ENCODE data around the gene SLCO1B1.
"Not testable (repeated sequence)": the region's sequence is repeated elsewhere in the genome, so short reads cannot be mapped to it uniquely, and the experiment has no call there.

Gene SLCO1B1

GRCh38 chr12:21130998-21131397, at the start of gene SLCO1B1:
Gene SLCO1B1, plus strand, starts transcription at chr12:21131194. Its CDS starts 10,381 bp downstream, at chr12:21141575.
- Histone ChIP-seq H3K4me3 (ENCODE audit: low read length) (peak within 1 kb of the TSS; percentile 35), H3K27me3 (replicated peaks; ENCODE audit: control insufficient read depth, insufficient read depth, low read length) (no peaks in the 10 kb centered on the region), H3K9ac (ENCODE audit: low read length) (no peak within 1 kb of the TSS), H3K4me1 (ENCODE audit: control insufficient read depth, insufficient read depth, low read length) (peaks cover 5% of the 10 kb centered on the region), H3K36me3 (ENCODE audit: control insufficient read depth, insufficient read depth, low read length, severe bottlenecking) (no peaks in the 10 kb centered on the region), H3K9me3 (ENCODE audit: control insufficient read depth, low read length) (no peaks in the 10 kb centered on the region)
- no peak for DNase-seq (ENCODE audit: low read depth)

- not testable (repeated sequence) for H3K9me3 ChIP-seq (ENCODE audit: control insufficient read depth, low read length); DNase-seq (ENCODE audit: low read depth); H3K9ac ChIP-seq (ENCODE audit: low read length); H3K4me1 ChIP-seq (ENCODE audit: control insufficient read depth, insufficient read depth, low read length); H3K4me3 ChIP-seq (ENCODE audit: low read length); H3K27me3 ChIP-seq (replicated peaks; ENCODE audit: control insufficient read depth, insufficient read depth, low read length); H3K36me3 ChIP-seq (ENCODE audit: control insufficient read depth, insufficient read depth, low read length, severe bottlenecking)
Observed at GRCh38 chr12:21084753-21085152, 46.2 kb upstream of the SLCO1B1 start.

GRCh38 chr12:21111732-21112131, 19.3 kb upstream of the SLCO1B1 start:
- Histone ChIP-seq H3K4me3 (ENCODE audit: low read length) (no peak overlapping the region), H3K9me3 (ENCODE audit: control insufficient read depth, low read length) (no peaks in the 10 kb centered on the region), H3K4me1 (ENCODE audit: control insufficient read depth, insufficient read depth, low read length) (no peaks in the 10 kb centered on the region), H3K27me3 (replicated peaks; ENCODE audit: control insufficient read depth, insufficient read depth, low read length) (no peaks in the 10 kb centered on the region), H3K9ac (ENCODE audit: low read length) (no peak overlapping the region), H3K36me3 (ENCODE audit: control insufficient read depth, insufficient read depth, low read length, severe bottlenecking) (no peaks in the 10 kb centered on the region)
- DNase-seq (ENCODE audit: low read depth) = no peak

GRCh38 chr12:21113266-21113665, 17.7 kb upstream of the SLCO1B1 start:
- Histone ChIP-seq H3K9ac (ENCODE audit: low read length) (no peak overlapping the region), H3K4me1 (ENCODE audit: control insufficient read depth, insufficient read depth, low read length) (no peaks in the 10 kb centered on the region), H3K9me3 (ENCODE audit: control insufficient read depth, low read length) (peaks cover 3% of the 10 kb centered on the region), H3K36me3 (ENCODE audit: control insufficient read depth, insufficient read depth, low read length, severe bottlenecking) (no peaks in the 10 kb centered on the region), H3K4me3 (ENCODE audit: low read length) (no peak overlapping the region), H3K27me3 (replicated peaks; ENCODE audit: control insufficient read depth, insufficient read depth, low read length) (no peaks in the 10 kb centered on the region)
- no peak for DNase-seq (ENCODE audit: low read depth)

- DNase-seq (ENCODE audit: low read depth) = no peak
- Histone ChIP-seq H3K27me3 (replicated peaks; ENCODE audit: control insufficient read depth, insufficient read depth, low read length) (no peaks in the 10 kb centered on the region), H3K9ac (ENCODE audit: low read length) (no peak overlapping the region), H3K36me3 (ENCODE audit: control insufficient read depth, insufficient read depth, low read length, severe bottlenecking) (no peaks in the 10 kb centered on the region), H3K9me3 (ENCODE audit: control insufficient read depth, low read length) (peaks cover 3% of the 10 kb centered on the region), H3K4me3 (ENCODE audit: low read length) (no peak overlapping the region), H3K4me1 (ENCODE audit: control insufficient read depth, insufficient read depth, low read length) (no peaks in the 10 kb centered on the region)
Observed at GRCh38 chr12:21117995-21118394, 13.0 kb upstream of the SLCO1B1 start.

GRCh38 chr12:21118760-21119159, 12.2 kb upstream of the SLCO1B1 start:
- no peaks in the 10 kb centered on the region for H3K4me1 ChIP-seq (ENCODE audit: control insufficient read depth, insufficient read depth, low read length)
- no peak for DNase-seq (ENCODE audit: low read depth)
- H3K36me3 ChIP-seq (ENCODE audit: control insufficient read depth, insufficient read depth, low read length, severe bottlenecking) = no peaks in the 10 kb centered on the region
- no peak overlapping the region for H3K4me3 ChIP-seq (ENCODE audit: low read length)
- H3K9ac ChIP-seq (ENCODE audit: low read length) = no peak overlapping the region
- peaks cover 3% of the 10 kb centered on the region for H3K9me3 ChIP-seq (ENCODE audit: control insufficient read depth, low read length)
- H3K27me3 ChIP-seq (replicated peaks; ENCODE audit: control insufficient read depth, insufficient read depth, low read length) = no peaks in the 10 kb centered on the region

GRCh38 chr12:21129351-21129750, 1.6 kb upstream of the SLCO1B1 start:
- Histone ChIP-seq H3K4me1 (ENCODE audit: control insufficient read depth, insufficient read depth, low read length) (peaks cover 5% of the 10 kb centered on the region), H3K9ac (ENCODE audit: low read length) (no peak overlapping the region), H3K4me3 (ENCODE audit: low read length) (no peak overlapping the region), H3K36me3 (ENCODE audit: control insufficient read depth, insufficient read depth, low read length, severe bottlenecking) (no peaks in the 10 kb centered on the region), H3K9me3 (ENCODE audit: control insufficient read depth, low read length) (no peaks in the 10 kb centered on the region), H3K27me3 (replicated peaks; ENCODE audit: control insufficient read depth, insufficient read depth, low read length) (no peaks in the 10 kb centered on the region)
- DNase-seq (ENCODE audit: low read depth) = no peak

GRCh38 chr12:21129906-21130305, 1.1 kb upstream of the SLCO1B1 start:
- H3K9me3 ChIP-seq (ENCODE audit: control insufficient read depth, low read length) = no peaks in the 10 kb centered on the region
- no peaks in the 10 kb centered on the region for H3K27me3 ChIP-seq (replicated peaks; ENCODE audit: control insufficient read depth, insufficient read depth, low read length)
- no peak for DNase-seq (ENCODE audit: low read depth)
- H3K4me1 ChIP-seq (ENCODE audit: control insufficient read depth, insufficient read depth, low read length) = peaks cover 5% of the 10 kb centered on the region
- no peak overlapping the region for H3K9ac ChIP-seq (ENCODE audit: low read length)
- no peaks in the 10 kb centered on the region for H3K36me3 ChIP-seq (ENCODE audit: control insufficient read depth, insufficient read depth, low read length, severe bottlenecking)
- peak overlapping the region; percentile 35 for H3K4me3 ChIP-seq (ENCODE audit: low read length)

- H3K27me3 ChIP-seq (replicated peaks; ENCODE audit: control insufficient read depth, insufficient read depth, low read length); H3K36me3 ChIP-seq (ENCODE audit: control insufficient read depth, insufficient read depth, low read length, severe bottlenecking); H3K9ac ChIP-seq (ENCODE audit: low read length); H3K4me1 ChIP-seq (ENCODE audit: control insufficient read depth, insufficient read depth, low read length); DNase-seq (ENCODE audit: low read depth); H3K4me3 ChIP-seq (ENCODE audit: low read length); H3K9me3 ChIP-seq (ENCODE audit: control insufficient read depth, low read length): not testable (repeated sequence)
Observed at GRCh38 chr12:21137318-21137999, 6.5 kb downstream of the SLCO1B1 start.

GRCh38 chr12:21138016-21138415, 7.0 kb downstream of the SLCO1B1 start:
- no peaks in the 10 kb centered on the region for H3K9me3 ChIP-seq (ENCODE audit: control insufficient read depth, low read length)
- no peak for DNase-seq (ENCODE audit: low read depth)
- no peaks in the 10 kb centered on the region for H3K4me1 ChIP-seq (ENCODE audit: control insufficient read depth, insufficient read depth, low read length)
- no peaks in the 10 kb centered on the region for H3K36me3 ChIP-seq (ENCODE audit: control insufficient read depth, insufficient read depth, low read length, severe bottlenecking)
- no peak overlapping the region for H3K4me3 ChIP-seq (ENCODE audit: low read length)
- H3K9ac ChIP-seq (ENCODE audit: low read length) = no peak overlapping the region
- no peaks in the 10 kb centered on the region for H3K27me3 ChIP-seq (replicated peaks; ENCODE audit: control insufficient read depth, insufficient read depth, low read length)

GRCh38 chr12:21144309-21144708, 13.3 kb downstream of the SLCO1B1 start:
- no peak for DNase-seq (ENCODE audit: low read depth)
- Histone ChIP-seq H3K4me1 (ENCODE audit: control insufficient read depth, insufficient read depth, low read length) (no peaks in the 10 kb centered on the region), H3K9me3 (ENCODE audit: control insufficient read depth, low read length) (no peaks in the 10 kb centered on the region), H3K36me3 (ENCODE audit: control insufficient read depth, insufficient read depth, low read length, severe bottlenecking) (no peaks in the 10 kb centered on the region), H3K9ac (ENCODE audit: low read length) (no peak overlapping the region), H3K27me3 (replicated peaks; ENCODE audit: control insufficient read depth, insufficient read depth, low read length) (no peaks in the 10 kb centered on the region), H3K4me3 (ENCODE audit: low read length) (no peak overlapping the region)

- H3K36me3 ChIP-seq (ENCODE audit: control insufficient read depth, insufficient read depth, low read length, severe bottlenecking); DNase-seq (ENCODE audit: low read depth); H3K4me1 ChIP-seq (ENCODE audit: control insufficient read depth, insufficient read depth, low read length): not testable (repeated sequence)
Observed at GRCh38 chr12:21149861-21150260, 18.9 kb downstream of the SLCO1B1 start.

More at GRCh38 chr12:21149861-21150260, 18.9 kb downstream of the SLCO1B1 start:
- H3K27me3 ChIP-seq (replicated peaks; ENCODE audit: control insufficient read depth, insufficient read depth, low read length); H3K4me3 ChIP-seq (ENCODE audit: low read length); H3K9me3 ChIP-seq (ENCODE audit: control insufficient read depth, low read length); H3K9ac ChIP-seq (ENCODE audit: low read length): not testable (repeated sequence)

Data from adipocyte (in vitro differentiated cells).